ENCODE data around the gene TPRG1. TPM values are rescaled to one million over a fixed set of nuclear protein-coding genes. Genes with fewer than 3 reads are reported as not detected.
"Not testable (repeated sequence)": the region's sequence is repeated elsewhere in the genome, so short reads cannot be mapped to it uniquely, and the experiment has no call there.

Gene TPRG1
- total RNA-seq, 1 donor: 0.45 TPM

GRCh38 chr3:189324538-189325138 is 152.9 kb downstream of the TPRG1 start:
- no peak overlapping the region for H3K4me3 ChIP-seq (ENCODE audit: low read depth, low read length)
- TF ChIP-seq, protein P1, sequence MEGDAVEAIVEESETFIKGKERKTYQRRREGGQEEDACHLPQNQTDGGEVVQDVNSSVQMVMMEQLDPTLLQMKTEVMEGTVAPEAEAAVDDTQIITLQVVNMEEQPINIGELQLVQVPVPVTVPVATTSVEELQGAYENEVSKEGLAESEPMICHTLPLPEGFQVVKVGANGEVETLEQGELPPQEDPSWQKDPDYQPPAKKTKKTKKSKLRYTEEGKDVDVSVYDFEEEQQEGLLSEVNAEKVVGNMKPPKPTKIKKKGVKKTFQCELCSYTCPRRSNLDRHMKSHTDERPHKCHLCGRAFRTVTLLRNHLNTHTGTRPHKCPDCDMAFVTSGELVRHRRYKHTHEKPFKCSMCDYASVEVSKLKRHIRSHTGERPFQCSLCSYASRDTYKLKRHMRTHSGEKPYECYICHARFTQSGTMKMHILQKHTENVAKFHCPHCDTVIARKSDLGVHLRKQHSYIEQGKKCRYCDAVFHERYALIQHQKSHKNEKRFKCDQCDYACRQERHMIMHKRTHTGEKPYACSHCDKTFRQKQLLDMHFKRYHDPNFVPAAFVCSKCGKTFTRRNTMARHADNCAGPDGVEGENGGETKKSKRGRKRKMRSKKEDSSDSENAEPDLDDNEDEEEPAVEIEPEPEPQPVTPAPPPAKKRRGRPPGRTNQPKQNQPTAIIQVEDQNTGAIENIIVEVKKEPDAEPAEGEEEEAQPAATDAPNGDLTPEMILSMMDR (IDR thresholded peaks at IDR 0.05; ENCODE audit: insufficient read depth, low read length): no peak
- peak; percentile 72 for DNase-seq (ENCODE audit: low read depth)

- DNase-seq (ENCODE audit: low read depth): no peak
- TF ChIP-seq, protein P1 (IDR thresholded peaks at IDR 0.05; ENCODE audit: insufficient read depth, low read length): no peak
- H3K4me3 ChIP-seq (ENCODE audit: low read depth, low read length): no peak overlapping the region
Measured at GRCh38 chr3:189325454-189325853, 153.7 kb downstream of the TPRG1 start.

GRCh38 chr3:189329630-189330029 is 157.9 kb downstream of the TPRG1 start:
- H3K4me3 ChIP-seq (ENCODE audit: low read depth, low read length); DNase-seq (ENCODE audit: low read depth): not testable (repeated sequence)

- no peak overlapping the region for H3K4me3 ChIP-seq (ENCODE audit: low read depth, low read length)
- no peak for DNase-seq (ENCODE audit: low read depth)
- TF ChIP-seq, protein P1 (IDR thresholded peaks at IDR 0.05; ENCODE audit: insufficient read depth, low read length): no peak
Measured at GRCh38 chr3:189330066-189330465, 158.3 kb downstream of the TPRG1 start.

- DNase-seq (ENCODE audit: low read depth): no peak
- TF ChIP-seq, protein P1 (IDR thresholded peaks at IDR 0.05; ENCODE audit: insufficient read depth, low read length): no peak
- no peak overlapping the region for H3K4me3 ChIP-seq (ENCODE audit: low read depth, low read length)
Measured at GRCh38 chr3:189331002-189331418, 159.2 kb downstream of the TPRG1 start.

- H3K4me3 ChIP-seq (ENCODE audit: low read depth, low read length): no peak overlapping the region
- TF ChIP-seq, protein P1 (IDR thresholded peaks at IDR 0.05; ENCODE audit: insufficient read depth, low read length): no peak
- peak; percentile 12 for DNase-seq (ENCODE audit: low read depth)
Measured at GRCh38 chr3:189334064-189334920, 162.5 kb downstream of the TPRG1 start.

GRCh38 chr3:189337673-189338091 is 165.9 kb downstream of the TPRG1 start:
- H3K4me3 ChIP-seq (ENCODE audit: low read depth, low read length): no peak overlapping the region
- DNase-seq (ENCODE audit: low read depth): no peak
- TF ChIP-seq, protein P1 (IDR thresholded peaks at IDR 0.05; ENCODE audit: insufficient read depth, low read length): no peak
